ENCODE data around the gene FERMT2. TPM values are rescaled to one million over a fixed set of nuclear protein-coding genes. Genes with fewer than 3 reads are reported as not detected.

Gene FERMT2
- total RNA-seq, 6 experiments from 2014 or later: 109 to 152 (median 127) TPM

DNA sequence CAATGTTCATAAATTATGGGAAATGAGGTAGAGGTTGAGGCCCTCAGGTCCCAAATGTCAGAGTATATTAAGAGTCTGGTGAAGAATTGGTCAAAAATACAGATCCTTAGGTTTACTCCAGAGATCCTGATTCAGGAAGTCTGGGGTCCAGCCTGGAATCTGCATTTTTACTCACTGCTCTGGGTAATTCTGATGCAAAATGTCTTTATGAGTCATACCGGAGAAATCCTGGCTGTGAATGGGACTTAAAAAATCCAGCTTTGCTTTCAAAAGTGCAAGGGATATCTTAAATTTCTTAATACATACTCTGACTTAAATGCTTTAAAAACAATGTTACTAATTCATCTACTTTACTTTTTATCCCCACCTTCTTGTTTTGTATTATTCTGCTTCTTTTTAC is 74.5 kb downstream of the FERMT2 start:
- H3K9me3 Mint-ChIP-seq: no peaks in the 10 kb centered on the region
- H3K36me3 Mint-ChIP-seq (ENCODE audit: low read depth): peaks cover 73% of the 10 kb centered on the region
- H3K27ac Mint-ChIP-seq: peak overlapping the region; percentile 71
- peaks cover 91% of the 10 kb centered on the region for H3K4me1 Mint-ChIP-seq (ENCODE audit: low read depth)
- H3K4me3 Mint-ChIP-seq: peak overlapping the region; percentile 60
- TF ChIP-seq, protein P1, sequence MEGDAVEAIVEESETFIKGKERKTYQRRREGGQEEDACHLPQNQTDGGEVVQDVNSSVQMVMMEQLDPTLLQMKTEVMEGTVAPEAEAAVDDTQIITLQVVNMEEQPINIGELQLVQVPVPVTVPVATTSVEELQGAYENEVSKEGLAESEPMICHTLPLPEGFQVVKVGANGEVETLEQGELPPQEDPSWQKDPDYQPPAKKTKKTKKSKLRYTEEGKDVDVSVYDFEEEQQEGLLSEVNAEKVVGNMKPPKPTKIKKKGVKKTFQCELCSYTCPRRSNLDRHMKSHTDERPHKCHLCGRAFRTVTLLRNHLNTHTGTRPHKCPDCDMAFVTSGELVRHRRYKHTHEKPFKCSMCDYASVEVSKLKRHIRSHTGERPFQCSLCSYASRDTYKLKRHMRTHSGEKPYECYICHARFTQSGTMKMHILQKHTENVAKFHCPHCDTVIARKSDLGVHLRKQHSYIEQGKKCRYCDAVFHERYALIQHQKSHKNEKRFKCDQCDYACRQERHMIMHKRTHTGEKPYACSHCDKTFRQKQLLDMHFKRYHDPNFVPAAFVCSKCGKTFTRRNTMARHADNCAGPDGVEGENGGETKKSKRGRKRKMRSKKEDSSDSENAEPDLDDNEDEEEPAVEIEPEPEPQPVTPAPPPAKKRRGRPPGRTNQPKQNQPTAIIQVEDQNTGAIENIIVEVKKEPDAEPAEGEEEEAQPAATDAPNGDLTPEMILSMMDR (IDR thresholded peaks at IDR 0.05): no peak
- peaks cover 7% of the 10 kb centered on the region for H3K27me3 Mint-ChIP-seq (ENCODE audit: insufficient read depth)
- peak; percentile 33 for DNase-seq

DNA sequence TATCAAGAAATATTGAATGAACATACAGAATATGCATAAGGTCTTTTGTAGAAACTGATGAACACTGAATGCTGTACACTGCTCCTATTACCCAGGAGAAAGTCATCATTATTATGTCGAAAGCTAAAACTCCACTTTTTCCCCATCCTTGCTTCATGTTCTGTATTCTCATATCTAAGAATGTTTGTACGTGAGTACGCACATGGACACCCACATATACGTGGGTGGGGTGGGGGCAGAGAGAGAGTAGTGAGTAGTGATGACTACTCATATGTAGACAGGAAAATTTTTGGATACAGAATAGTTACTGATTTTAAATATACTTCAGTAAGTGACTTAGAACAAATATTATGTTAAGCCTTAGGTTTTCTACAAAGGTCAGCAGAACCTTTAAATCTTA is 75.1 kb downstream of the FERMT2 start:
- peaks cover 73% of the 10 kb centered on the region for H3K36me3 Mint-ChIP-seq (ENCODE audit: low read depth)
- H3K27me3 Mint-ChIP-seq (ENCODE audit: insufficient read depth): peaks cover 7% of the 10 kb centered on the region
- H3K4me1 Mint-ChIP-seq (ENCODE audit: low read depth): peaks cover 89% of the 10 kb centered on the region
- no peaks in the 10 kb centered on the region for H3K9me3 Mint-ChIP-seq
- no peak for DNase-seq
- TF ChIP-seq, protein P1 (IDR thresholded peaks at IDR 0.05): no peak
- no peak overlapping the region for H3K27ac Mint-ChIP-seq
- no peak overlapping the region for H3K4me3 Mint-ChIP-seq

GRCh38 chr14:52874389-52874788 is 76.5 kb downstream of the FERMT2 start:
- Mint-ChIP-seq H3K4me3 (no peak overlapping the region), H3K9me3 (no peaks in the 10 kb centered on the region), H3K36me3 (ENCODE audit: low read depth) (peaks cover 68% of the 10 kb centered on the region), H3K27ac (0 out of 2 replicates have a peak overlapping the region, but pooled peaks have one; percentile 18), H3K4me1 (ENCODE audit: low read depth) (peaks cover 78% of the 10 kb centered on the region), H3K27me3 (ENCODE audit: insufficient read depth) (peaks cover 5% of the 10 kb centered on the region; the same call in 1 of the 2 replicates)
- TF ChIP-seq, protein P1 (IDR thresholded peaks at IDR 0.05): no peak
- DNase-seq: no peak

GRCh38 chr14:52873694-52874093 is 77.2 kb downstream of the FERMT2 start:
- no peak for DNase-seq
- H3K4me1 Mint-ChIP-seq (ENCODE audit: low read depth): peaks cover 75% of the 10 kb centered on the region
- H3K27ac Mint-ChIP-seq: peak overlapping the region; percentile 50
- no peak overlapping the region; the same call in 1 of the 2 replicates for H3K4me3 Mint-ChIP-seq
- peaks cover 67% of the 10 kb centered on the region for H3K36me3 Mint-ChIP-seq (ENCODE audit: low read depth)
- no peaks in the 10 kb centered on the region for H3K9me3 Mint-ChIP-seq
- TF ChIP-seq, protein P1 (IDR thresholded peaks at IDR 0.05): no peak
- H3K27me3 Mint-ChIP-seq (ENCODE audit: insufficient read depth): peaks cover 5% of the 10 kb centered on the region; the same call in 1 of the 2 replicates

DNA sequence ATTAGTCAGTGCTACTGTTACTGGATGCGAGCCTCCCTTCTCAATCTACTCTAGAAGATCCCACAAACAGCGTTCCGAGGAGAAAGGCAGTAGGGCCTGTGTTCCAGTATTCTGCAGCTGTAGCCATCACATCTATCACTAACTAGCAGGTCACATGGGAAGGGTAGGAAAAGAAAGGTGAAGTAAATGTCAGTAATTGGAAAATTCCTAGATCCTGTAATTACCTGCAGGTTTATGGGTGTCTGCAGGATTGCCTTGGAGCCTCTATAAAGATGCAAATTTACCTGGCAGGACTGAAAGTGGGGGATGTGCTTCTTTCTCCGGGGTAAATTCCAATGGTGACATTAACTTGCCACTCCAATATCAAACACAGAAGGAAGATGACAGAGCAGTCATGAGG is 77.8 kb downstream of the FERMT2 start:
- Mint-ChIP-seq H3K4me3 (no peak overlapping the region; the same call in 1 of the 2 replicates), H3K27ac (peak overlapping the region; percentile 14; the same call in 1 of the 2 replicates)

More for the DNA sequence above, 77.8 kb downstream of the FERMT2 start:
- TF ChIP-seq, protein P1 (IDR thresholded peaks at IDR 0.05): no peak
- Mint-ChIP-seq H3K36me3 (ENCODE audit: low read depth) (peaks cover 61% of the 10 kb centered on the region), H3K9me3 (no peaks in the 10 kb centered on the region), H3K4me1 (ENCODE audit: low read depth) (peaks cover 69% of the 10 kb centered on the region), H3K27me3 (ENCODE audit: insufficient read depth) (peaks cover 5% of the 10 kb centered on the region; the same call in 1 of the 2 replicates)
- DNase-seq: no peak
